Thoracic aorta (tissue), 2 donors: ENCODE data around the gene KCNK6. TPM values are rescaled to one million over a fixed set of nuclear protein-coding genes. Genes with fewer than 3 reads are reported as not detected.

Experiments
- ATAC-seq: fragments of 150-250 bp; one replicate; pipeline ENCODE4 v1.8.0; 2017; ENCODE audit warnings: low read depth; ENCODE audit not compliant: insufficient number of reproducible peaks, low FRiP score
- DNase-seq: peaks from one replicate; pipeline ENCODE4 v3.0.0-alpha.2; 2020; ENCODE audit warnings: low spot score
- H3K27ac ChIP-seq, 2 donors: fragments of 200-600 bp; sonication (generic); 1 replicate in 1 of 2; 2 replicates in 1 of 2; pipeline ENCODE4 v1.5.1; 2016; ENCODE audit warnings: mild to moderate bottlenecking in 2 of 2, moderate library complexity in 2 of 2
- H3K27me3 ChIP-seq: fragments of 200-600 bp; sonication (generic); replicated peaks from 2 replicates; pipeline ENCODE4 v1.6.0; 2016; ENCODE audit warnings: mild to moderate bottlenecking; ENCODE audit not compliant: insufficient read depth
- H3K36me3 ChIP-seq: fragments of 200-600 bp; sonication (generic); one replicate; pipeline ENCODE4 v1.5.1; 2016
- H3K4me1 ChIP-seq, 2 donors: fragments of 200-600 bp; sonication (generic); 1 replicate in 1 of 2; 2 replicates in 1 of 2; pipeline versions ENCODE4 v1.5.1 to v1.6.0; 2016; ENCODE audit warnings: low read depth in 2 of 2, mild to moderate bottlenecking in 1 of 2; ENCODE audit not compliant: control insufficient read depth in 1 of 2
- H3K4me3 ChIP-seq: fragments of 200-600 bp; sonication (generic); 2 replicates; pipeline ENCODE4 v1.5.1; 2016; ENCODE audit warnings: mild to moderate bottlenecking
- H3K9me3 ChIP-seq: fragments of 200-600 bp; sonication (generic); 2 replicates; pipeline ENCODE4 v1.5.1; 2016
- total RNA-seq, 2 donors: library from RNA; depleted of rRNA; stranded (reverse); fragments of >200 nt; gene quantifications; one replicate each; pipeline versions ENCODE4 v1.1.0 to v1.2.3, GENCODE V29; 2016
- TF ChIP-seq, protein P1 (sequence below): fragments of 200-600 bp; sonication (generic); IDR thresholded peaks from one replicate; pipeline ENCODE4 v1.5.1; 2019; ENCODE audit warnings: antibody characterized with exemption

Gene KCNK6
- total RNA-seq, 2 donors from 2014 or later, result 16.1 to 34.3 TPM

- H3K4me1 ChIP-seq, result peaks cover 2 to 8% of the 10 kb centered on the region in 2 donors
- ATAC-seq, result no peak
- peaks cover 44% of the 10 kb centered on the region for H3K36me3 ChIP-seq
- no peak for DNase-seq
- H3K4me3 ChIP-seq, result no peak overlapping the region
- H3K27me3 ChIP-seq, result no peaks in the 10 kb centered on the region
- TF ChIP-seq, protein P1, sequence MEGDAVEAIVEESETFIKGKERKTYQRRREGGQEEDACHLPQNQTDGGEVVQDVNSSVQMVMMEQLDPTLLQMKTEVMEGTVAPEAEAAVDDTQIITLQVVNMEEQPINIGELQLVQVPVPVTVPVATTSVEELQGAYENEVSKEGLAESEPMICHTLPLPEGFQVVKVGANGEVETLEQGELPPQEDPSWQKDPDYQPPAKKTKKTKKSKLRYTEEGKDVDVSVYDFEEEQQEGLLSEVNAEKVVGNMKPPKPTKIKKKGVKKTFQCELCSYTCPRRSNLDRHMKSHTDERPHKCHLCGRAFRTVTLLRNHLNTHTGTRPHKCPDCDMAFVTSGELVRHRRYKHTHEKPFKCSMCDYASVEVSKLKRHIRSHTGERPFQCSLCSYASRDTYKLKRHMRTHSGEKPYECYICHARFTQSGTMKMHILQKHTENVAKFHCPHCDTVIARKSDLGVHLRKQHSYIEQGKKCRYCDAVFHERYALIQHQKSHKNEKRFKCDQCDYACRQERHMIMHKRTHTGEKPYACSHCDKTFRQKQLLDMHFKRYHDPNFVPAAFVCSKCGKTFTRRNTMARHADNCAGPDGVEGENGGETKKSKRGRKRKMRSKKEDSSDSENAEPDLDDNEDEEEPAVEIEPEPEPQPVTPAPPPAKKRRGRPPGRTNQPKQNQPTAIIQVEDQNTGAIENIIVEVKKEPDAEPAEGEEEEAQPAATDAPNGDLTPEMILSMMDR, result no peak
- H3K27ac ChIP-seq, result no peak overlapping the region
- H3K9me3 ChIP-seq, result no peaks in the 10 kb centered on the region
Observed at GRCh38 chr19:38381138-38381537, 61.5 kb downstream of the KCNK6 start.

Other genes with a start within 250 kb of the KCNK6 start
- 1 to 10 TPM in 1 of 2 donors, under 1 TPM in 1; 0.85 to 1.2 TPM for gene DPF1, start 95.6 kb upstream of the KCNK6 start, total RNA-seq
- 100 to 1,000 TPM; 618 to 908 TPM for gene PPP1R14A, start 63.5 kb upstream of the KCNK6 start, total RNA-seq
- gene SPINT2, start 55.3 kb upstream of the KCNK6 start, total RNA-seq, result 100 to 1,000 TPM; 218 to 480 TPM
- gene C19orf33, start 15.6 kb upstream of the KCNK6 start, total RNA-seq, result 1 to 10 TPM in 1 of 2 donors, not detected in 1; 6.7 TPM
- 10 to 100 TPM; 14.9 to 31.0 TPM for gene YIF1B, start 3.9 kb upstream of the KCNK6 start, total RNA-seq
- 10 to 100 TPM in 1 of 2 donors, 1 to 10 TPM in 1; 8.7 to 11.9 TPM for gene CATSPERG, start 16.0 kb downstream of the KCNK6 start, total RNA-seq
- gene PSMD8, start 54.7 kb downstream of the KCNK6 start, total RNA-seq, result 100 to 1,000 TPM; 173 to 178 TPM
- 1 to 10 TPM; 1.5 to 6.0 TPM for gene GGN, start 68.2 kb downstream of the KCNK6 start, total RNA-seq
- 10 to 100 TPM in 1 of 2 donors, 1 to 10 TPM in 1; 4.1 to 16.4 TPM for gene SPRED3, start 68.9 kb downstream of the KCNK6 start, total RNA-seq
- 10 to 100 TPM; 20.0 to 34.0 TPM for gene FAM98C, start 83.2 kb downstream of the KCNK6 start, total RNA-seq
- gene RASGRP4, start 106.4 kb downstream of the KCNK6 start, total RNA-seq, result 10 to 100 TPM in 1 of 2 donors, 1 to 10 TPM in 1; 3.6 to 16.9 TPM
- 1 to 10 TPM; 3.8 to 4.3 TPM for gene RYR1, start 113.8 kb downstream of the KCNK6 start, total RNA-seq